GM12865 (cell line): ENCODE data around the gene DCAF4.

Experiments
- DNase-seq: peaks from one replicate; pipeline ENCODE4 v3.0.0; 2010; ENCODE audit warnings: low read depth
- H3K4me3 ChIP-seq: 2 replicates; pipeline ENCODE4 v1.5.1; 2011; ENCODE audit warnings: mild to moderate bottlenecking, low read depth, low read length, control low read depth
- CTCF ChIP-seq: IDR thresholded peaks from 2 replicates; pipeline ENCODE4 v1.5.1; 2011; ENCODE audit warnings: low read length, control low read depth, low read depth, inconsistent platforms; ENCODE audit not compliant: insufficient read depth; ENCODE audit errors: missing control alignments

The DCAF4 gene

GRCh38 chr14:72887514-72887913 is 38.8 kb upstream of the DCAF4 start:
- DNase-seq: no peak
- no peak for TF ChIP-seq CTCF
- no peak overlapping the region for H3K4me3 ChIP-seq

GRCh38 chr14:72888192-72888591 is 38.1 kb upstream of the DCAF4 start:
- no peak for TF ChIP-seq CTCF
- no peak for DNase-seq
- H3K4me3 ChIP-seq: no peak overlapping the region

GRCh38 chr14:72888636-72889201 is 37.5 kb upstream of the DCAF4 start:
- no peak for DNase-seq
- H3K4me3 ChIP-seq: no peak overlapping the region
- TF ChIP-seq CTCF: no peak

GRCh38 chr14:72889366-72889765 is 36.9 kb upstream of the DCAF4 start:
- H3K4me3 ChIP-seq: no peak overlapping the region
- no peak for DNase-seq
- no peak for TF ChIP-seq CTCF

GRCh38 chr14:72891666-72892102 is 34.6 kb upstream of the DCAF4 start:
- peak overlapping the region; percentile 84; the same call in 1 of the 2 replicates for H3K4me3 ChIP-seq
- DNase-seq: no peak
- TF ChIP-seq CTCF: no peak

- no peak for TF ChIP-seq CTCF
- peak overlapping the region; percentile 84 for H3K4me3 ChIP-seq
- DNase-seq: peak; percentile 49
Observed at GRCh38 chr14:72892103-72892878, 34.0 kb upstream of the DCAF4 start.
